NOMO-1 (cell line): Measurements from ENCODE around the gene PEX6.
"Not testable (repeated sequence)": the region's sequence is repeated elsewhere in the genome, so short reads cannot be mapped to it uniquely, and the experiment has no call there.

Experiments used
- DNase-seq, 2 experiments: peaks; one replicate each; lab custom pipeline; 2025; ENCODE audit not compliant: unreplicated experiment in 2 of 2; lab: John Stamatoyannopoulos, UW

Gene PEX6

GRCh38 chr6:43005844-43006243 is 26.9 kb upstream of the PEX6 start:
- DNase-seq, result no peak

GRCh38 chr6:43001843-43002242 is 22.9 kb upstream of the PEX6 start:
- DNase-seq, result no peak

GRCh38 chr6:42998205-42998604 is 19.2 kb upstream of the PEX6 start:
- not testable (repeated sequence) for DNase-seq

DNA sequence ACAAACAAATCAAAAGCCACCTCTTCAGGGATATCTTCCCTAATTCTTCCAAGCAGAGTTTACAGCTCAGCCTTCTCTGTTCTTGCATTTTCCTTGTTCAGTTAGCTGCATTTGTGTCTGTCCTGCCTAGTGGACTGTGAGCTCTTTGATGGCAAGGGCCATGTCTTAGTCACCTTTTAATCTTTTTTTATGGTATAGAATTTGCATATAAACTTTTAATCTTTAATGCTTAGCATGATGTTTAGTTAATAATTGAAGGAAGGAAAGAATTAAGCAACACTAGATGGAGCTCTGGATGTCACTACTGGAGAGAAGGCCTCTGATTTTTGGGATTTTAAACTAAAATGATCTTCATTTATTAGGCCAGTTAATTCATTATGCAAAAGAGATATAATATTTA is 17.5 kb upstream of the PEX6 start:
- no peak for DNase-seq

GRCh38 chr6:42993445-42993844 is 14.5 kb upstream of the PEX6 start:
- no peak for DNase-seq

DNA sequence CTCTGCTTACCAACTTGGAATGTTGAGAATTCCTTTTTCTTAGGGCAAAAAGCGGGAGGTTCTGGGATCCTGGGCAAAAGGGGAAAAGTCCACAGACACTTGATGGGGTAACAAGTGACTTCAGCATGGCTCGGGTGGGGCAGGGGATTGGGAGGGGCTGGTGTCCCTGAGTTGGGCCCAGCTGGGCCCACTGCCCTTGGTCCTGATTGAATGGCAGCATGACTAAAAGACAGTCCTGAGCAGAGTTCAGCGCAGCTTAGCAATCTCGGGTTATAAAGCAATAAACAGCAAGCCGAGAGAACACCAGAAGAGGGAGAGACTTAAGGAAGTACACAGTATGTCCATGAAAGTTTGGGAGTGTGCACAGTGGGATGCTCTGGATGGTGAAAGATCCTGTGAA is 10.9 kb upstream of the PEX6 start:
- DNase-seq, result no peak

DNA sequence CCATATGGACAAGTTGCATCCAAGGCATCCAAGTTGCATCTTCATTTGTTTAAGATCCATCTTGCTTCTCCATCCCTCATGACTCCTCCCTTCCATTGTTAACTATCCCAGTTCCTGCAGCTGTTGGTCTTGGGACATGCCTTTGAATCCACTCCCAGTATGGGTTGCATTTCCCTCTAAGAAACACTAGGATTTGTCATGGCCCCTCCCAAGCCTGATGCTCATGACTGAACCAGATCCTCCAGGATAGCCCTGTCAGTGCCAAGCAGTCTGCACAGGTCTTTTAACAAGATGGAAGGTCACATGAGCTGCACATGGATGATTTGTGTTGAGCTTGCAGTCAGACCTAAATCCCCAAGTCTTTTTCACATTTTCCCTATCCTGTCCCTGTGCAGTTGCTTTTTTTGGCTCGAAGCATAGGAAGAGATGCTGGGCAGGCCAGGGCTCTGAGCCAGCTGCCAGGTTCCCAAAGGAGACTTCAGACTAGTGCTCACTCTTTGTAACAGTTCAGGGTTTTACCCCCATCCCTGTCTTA is 9.6 kb upstream of the PEX6 start:
- DNase-seq, result no peak

- DNase-seq, result no peak
Observed at GRCh38 chr6:42987533-42988451, 8.8 kb upstream of the PEX6 start.

DNA sequence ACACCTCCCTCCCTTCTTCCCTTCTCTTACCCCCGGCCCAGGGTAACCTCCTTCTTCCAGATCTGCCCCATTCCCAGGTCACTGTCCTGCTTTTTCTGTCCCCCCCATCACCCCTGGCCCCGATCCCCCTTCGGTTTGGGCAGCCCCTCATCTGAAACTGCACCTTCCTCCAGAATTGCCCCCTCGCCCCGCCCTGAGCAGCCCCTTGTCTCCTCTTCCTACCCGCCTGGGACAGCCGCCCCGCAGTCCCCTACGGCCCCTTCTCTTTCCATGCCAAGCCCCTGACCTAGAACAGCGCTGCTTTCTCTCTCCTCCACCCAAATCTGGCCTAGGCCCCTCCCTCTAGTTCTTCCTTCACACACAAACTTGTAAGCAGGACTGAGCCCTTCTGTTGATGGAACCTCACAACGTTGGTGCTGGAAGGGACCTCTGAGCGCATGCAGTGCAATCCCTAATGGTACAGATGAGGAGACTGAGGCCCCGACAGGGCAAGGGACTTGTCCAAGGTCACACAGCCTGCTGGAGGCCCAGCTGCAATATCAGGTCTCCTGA is 6.0 kb upstream of the PEX6 start:
- DNase-seq, result peak in 1 of 2 experiments; percentile 13

DNA sequence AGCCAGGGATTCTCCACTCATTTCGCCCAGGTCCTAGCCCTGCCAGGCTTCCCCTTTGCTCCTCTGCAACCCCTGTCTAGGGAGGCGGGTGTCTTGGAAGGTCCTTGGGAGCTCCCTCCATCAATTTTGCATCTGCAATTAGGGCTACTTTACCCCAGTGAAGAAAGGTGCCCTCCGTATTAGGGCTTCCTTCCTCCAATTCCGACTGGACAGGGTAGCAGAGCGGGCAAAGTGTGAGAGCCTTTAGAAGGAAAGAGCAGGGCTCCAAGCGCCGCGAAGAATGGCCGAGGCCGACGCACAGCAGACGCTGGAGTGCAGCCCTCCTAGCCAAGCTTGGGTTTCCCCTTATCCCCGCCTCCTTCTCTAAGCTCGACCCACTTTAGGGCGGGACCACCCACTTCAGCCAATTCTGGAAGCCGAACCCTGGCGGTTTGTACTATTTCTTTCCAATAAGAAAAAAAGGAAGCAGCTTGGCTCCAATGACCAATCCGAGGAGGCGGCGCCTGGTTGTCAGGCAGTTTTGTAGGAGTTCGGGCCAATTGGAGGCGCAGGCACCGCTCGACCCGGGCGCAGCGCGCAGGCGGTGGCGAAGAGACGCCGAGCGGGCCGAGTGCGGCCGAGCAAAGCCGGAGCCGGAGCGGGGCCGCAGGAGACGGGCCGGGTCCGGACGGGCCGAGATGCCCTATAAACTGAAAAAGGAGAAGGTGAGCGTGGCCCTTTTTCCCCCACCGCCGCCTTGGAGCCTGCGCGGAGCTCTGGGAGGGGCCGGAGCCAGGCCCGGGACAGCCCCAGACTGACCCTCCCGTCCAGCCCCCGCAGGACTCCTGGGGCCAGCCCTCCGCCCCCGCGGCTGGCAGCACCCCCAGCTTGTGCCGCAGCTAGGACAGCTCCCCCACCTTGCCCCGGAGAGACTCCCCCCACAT is 5.3 kb upstream of the PEX6 start, which contains the start of gene PPP2R5D:
TSS of gene PPP2R5D (plus strand) at position 570 of the 923 bp plus-strand sequence. CDS start at position 678, 108 bp downstream.
- peak; percentile 99 for DNase-seq

DNA sequence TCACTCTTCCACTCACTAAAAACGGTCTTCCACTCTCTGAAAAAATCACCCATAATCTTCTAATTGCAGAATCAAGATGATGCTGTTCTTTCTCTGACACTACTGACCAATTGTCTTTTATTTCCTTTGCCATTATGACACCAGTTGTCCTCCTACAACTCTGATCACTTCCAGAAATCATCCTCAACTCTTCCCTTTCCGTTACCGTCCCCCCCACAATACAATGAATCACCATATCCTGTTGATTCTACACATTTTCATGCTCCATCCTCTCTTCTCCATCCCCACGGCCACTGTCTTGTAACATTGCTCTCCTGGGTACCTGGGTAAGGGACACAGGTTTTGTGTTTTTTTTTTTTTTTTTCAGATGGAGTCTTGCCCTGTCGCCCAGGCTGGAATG is 2.9 kb upstream of the PEX6 start:
- DNase-seq, result no peak

DNA sequence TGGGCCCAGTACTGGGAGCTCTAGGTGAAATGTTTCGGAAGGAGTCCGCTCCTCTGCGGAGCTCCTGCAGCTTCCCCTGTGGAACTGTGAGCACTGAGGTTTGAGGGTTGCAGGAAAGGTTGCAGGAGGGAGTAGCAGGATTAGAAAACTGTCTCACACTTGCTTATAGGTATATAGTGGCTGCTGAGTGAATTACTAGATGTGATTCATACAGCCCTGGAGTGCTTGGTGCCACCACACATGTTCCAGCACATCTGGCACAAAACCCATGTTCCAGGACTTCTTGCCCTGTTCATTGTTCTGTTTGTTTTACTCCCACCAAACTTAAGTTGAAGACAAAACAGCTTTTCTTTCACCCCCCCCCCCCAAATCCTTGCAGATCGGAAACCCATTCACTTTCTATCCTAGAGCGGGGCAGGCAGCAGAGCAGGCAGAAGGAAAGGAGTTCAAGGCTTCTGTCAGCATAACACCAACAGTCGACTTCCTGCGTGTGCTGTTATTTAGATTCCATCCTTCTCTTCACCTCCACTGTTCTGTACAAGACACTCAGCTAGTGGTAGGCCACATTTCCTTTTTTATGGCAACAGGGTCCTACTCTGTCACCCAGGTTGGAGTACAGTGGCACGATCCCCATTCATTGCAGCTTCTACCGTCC is 669 bp upstream of the PEX6 start:
- DNase-seq, result peak in 1 of 2 experiments; percentile 28

DNA sequence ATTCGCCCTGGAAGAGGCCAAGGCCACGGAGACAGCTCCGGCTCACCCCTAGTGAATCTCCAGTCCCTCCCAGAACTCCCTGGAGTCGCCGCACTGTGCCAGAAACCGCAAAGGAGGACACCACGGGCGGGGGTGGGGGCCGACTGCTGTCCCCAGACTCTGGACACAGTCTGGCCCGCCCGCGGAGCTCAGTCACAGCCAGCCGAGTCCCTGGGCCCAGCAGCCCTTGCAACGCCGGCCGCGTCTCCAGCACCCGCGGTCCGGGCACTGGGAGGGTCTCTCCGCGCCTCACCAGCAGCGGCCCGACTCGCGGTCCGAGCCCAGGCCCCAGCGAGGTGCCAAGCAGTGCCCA is 518 bp downstream of the PEX6 start:
- DNase-seq, result no peak

DNA sequence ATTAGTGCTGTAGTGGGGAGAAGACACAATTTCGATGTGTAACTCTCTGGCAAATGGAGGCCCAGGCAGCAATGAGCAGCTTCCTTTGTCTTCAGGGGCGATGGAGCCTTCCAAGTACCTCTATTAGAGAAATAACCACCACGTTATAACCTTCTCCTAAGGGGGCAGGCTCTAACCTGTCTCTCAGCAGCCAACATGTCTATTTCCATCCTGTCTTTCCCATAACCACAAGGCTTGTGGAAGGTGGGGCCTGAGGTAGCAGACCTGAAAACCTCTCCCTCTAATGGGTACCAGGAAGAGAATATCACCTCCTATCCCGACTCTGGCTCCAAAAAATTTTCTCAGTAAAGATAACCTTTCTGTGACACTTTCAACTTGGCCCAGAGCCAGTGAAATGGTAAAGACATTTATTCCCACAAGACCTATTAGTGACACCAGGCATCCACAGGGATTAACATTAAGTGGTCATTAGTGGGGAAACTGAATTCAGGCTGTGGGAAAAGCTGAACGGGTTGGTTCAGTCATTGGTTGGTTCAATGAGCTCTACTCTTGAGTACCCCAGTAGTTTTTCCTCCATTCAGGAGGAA is 4.0 kb downstream of the PEX6 start:
- no peak for DNase-seq

- no peak for DNase-seq
Observed at GRCh38 chr6:42973926-42974325, 5.1 kb downstream of the PEX6 start.

- no peak for DNase-seq
Observed at GRCh38 chr6:42971746-42972327, 7.1 kb downstream of the PEX6 start.

GRCh38 chr6:42970871-42971612 is 7.9 kb downstream of the PEX6 start:
- no peak for DNase-seq

DNA sequence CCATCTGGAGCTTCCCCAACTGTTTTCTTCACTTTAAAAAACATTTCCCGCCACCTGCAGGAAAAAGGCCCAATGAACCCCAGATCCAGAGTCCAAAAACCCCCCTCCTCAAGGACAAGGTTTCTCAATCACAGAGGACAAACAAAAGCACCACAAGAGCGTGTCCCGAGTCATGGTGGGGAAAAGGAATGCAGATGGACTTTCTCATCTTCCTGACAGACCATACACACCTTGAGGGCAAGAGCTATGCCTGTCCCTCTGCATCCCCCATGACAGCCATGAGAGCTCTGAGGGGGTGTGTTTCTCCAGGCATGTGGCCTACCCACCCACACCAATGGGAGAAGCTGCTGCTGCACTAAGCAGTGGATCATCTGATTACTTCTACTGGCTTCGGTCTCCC is 9.0 kb downstream of the PEX6 start:
- DNase-seq, result no peak

GRCh38 chr6:42969431-42969830 is 9.6 kb downstream of the PEX6 start:
- no peak for DNase-seq
